ENCODE data around the gene QRSL1.

The QRSL1 gene

GRCh38 chr6:106674541-106675229 lies 45.3 kb downstream of the QRSL1 start:
- H3K79me2 ChIP-seq (ENCODE audit: insufficient read depth, low read depth), result no peaks in the 10 kb centered on the region
- no peak overlapping the region for H3K9ac ChIP-seq
- H2AFZ ChIP-seq (ENCODE audit: low read depth), result no peak overlapping the region
- H4K20me1 ChIP-seq (ENCODE audit: insufficient read depth), result no peaks in the 10 kb centered on the region
- no peak overlapping the region for H3K27ac ChIP-seq
- TF ChIP-seq CTCF (conservative IDR thresholded peaks at IDR 0.05; ENCODE audit: low read depth, low read length), result no peak
- H3K27me3 ChIP-seq (ENCODE audit: insufficient read depth, low read depth), result no peaks in the 10 kb centered on the region
- no peak overlapping the region for H3K4me3 ChIP-seq (IDR thresholded peaks at IDR 0.05; ENCODE audit: insufficient read depth, low read depth, low read length)
- no peaks in the 10 kb centered on the region for H3K36me3 ChIP-seq (ENCODE audit: insufficient read depth)
- H3K4me2 ChIP-seq, result no peak overlapping the region
- H3K4me1 ChIP-seq (ENCODE audit: low read depth, poor library complexity, severe bottlenecking), result no peaks in the 10 kb centered on the region

GRCh38 chr6:106677282-106677681 lies 47.9 kb downstream of the QRSL1 start:
- no peaks in the 10 kb centered on the region for H4K20me1 ChIP-seq (ENCODE audit: insufficient read depth)
- H3K4me2 ChIP-seq, result no peak overlapping the region
- no peak overlapping the region for H2AFZ ChIP-seq (ENCODE audit: low read depth)
- H3K9ac ChIP-seq, result no peak overlapping the region
- H3K27me3 ChIP-seq (ENCODE audit: insufficient read depth, low read depth), result no peaks in the 10 kb centered on the region
- H3K79me2 ChIP-seq (ENCODE audit: insufficient read depth, low read depth), result no peaks in the 10 kb centered on the region
- H3K4me3 ChIP-seq (IDR thresholded peaks at IDR 0.05; ENCODE audit: insufficient read depth, low read depth, low read length), result no peak overlapping the region
- H3K27ac ChIP-seq, result no peak overlapping the region
- no peak for TF ChIP-seq CTCF (conservative IDR thresholded peaks at IDR 0.05; ENCODE audit: low read depth, low read length)
- H3K4me1 ChIP-seq (ENCODE audit: low read depth, poor library complexity, severe bottlenecking), result no peaks in the 10 kb centered on the region
- H3K36me3 ChIP-seq (ENCODE audit: insufficient read depth), result no peaks in the 10 kb centered on the region

- Histone ChIP-seq H3K79me2 (ENCODE audit: insufficient read depth, low read depth) (no peaks in the 10 kb centered on the region), H3K4me3 (IDR thresholded peaks at IDR 0.05; ENCODE audit: insufficient read depth, low read depth, low read length) (no peak overlapping the region), H2AFZ (ENCODE audit: low read depth) (no peak overlapping the region), H3K36me3 (ENCODE audit: insufficient read depth) (no peaks in the 10 kb centered on the region), H3K4me1 (ENCODE audit: low read depth, poor library complexity, severe bottlenecking) (no peaks in the 10 kb centered on the region), H3K27ac (no peak overlapping the region), H3K27me3 (ENCODE audit: insufficient read depth, low read depth) (no peaks in the 10 kb centered on the region), H4K20me1 (ENCODE audit: insufficient read depth) (no peaks in the 10 kb centered on the region), H3K9ac (no peak overlapping the region), H3K4me2 (no peak overlapping the region)
- no peak for TF ChIP-seq CTCF (conservative IDR thresholded peaks at IDR 0.05; ENCODE audit: low read depth, low read length)
Observed at GRCh38 chr6:106684011-106684410, 54.6 kb downstream of the QRSL1 start.

GRCh38 chr6:106685833-106686232 lies 56.5 kb downstream of the QRSL1 start:
- Histone ChIP-seq H3K9ac (no peak overlapping the region), H3K36me3 (ENCODE audit: insufficient read depth) (no peaks in the 10 kb centered on the region), H4K20me1 (ENCODE audit: insufficient read depth) (no peaks in the 10 kb centered on the region), H2AFZ (ENCODE audit: low read depth) (no peak overlapping the region), H3K4me3 (IDR thresholded peaks at IDR 0.05; ENCODE audit: insufficient read depth, low read depth, low read length) (no peak overlapping the region), H3K79me2 (ENCODE audit: insufficient read depth, low read depth) (no peaks in the 10 kb centered on the region), H3K27me3 (ENCODE audit: insufficient read depth, low read depth) (no peaks in the 10 kb centered on the region), H3K4me1 (ENCODE audit: low read depth, poor library complexity, severe bottlenecking) (no peaks in the 10 kb centered on the region), H3K4me2 (no peak overlapping the region), H3K27ac (no peak overlapping the region)
- TF ChIP-seq CTCF (conservative IDR thresholded peaks at IDR 0.05; ENCODE audit: low read depth, low read length), result no peak
